Kidney (tissue), 14 donors: Measurements from ENCODE around the gene PPP2R2C. TPM values are rescaled to one million over a fixed set of nuclear protein-coding genes. Genes with fewer than 3 reads are reported as not detected.
A peak's percentile ranks its signal among the peaks of the same experiment; 100 is the strongest.

Experiments used
- DNase-seq, 5 donors: peaks; one replicate each; pipeline ENCODE4 v3.0.0-alpha.2; 2013 to 2020
- FAIRE-seq: peaks from 2 replicates; lab custom pipeline; 2012; peaks lifted over from hg19 to GRCh38; lab: Jason Lieb, UNC
- H3K27ac ChIP-seq, 2 donors: one replicate each; pipeline ENCODE4 v1.7.0; 2013; ENCODE audit warnings: low read depth in 2 of 2, low read length in 2 of 2, inconsistent platforms in 1 of 2
- H3K27me3 ChIP-seq: one replicate; pipeline ENCODE4 v1.7.1; 2013; ENCODE audit warnings: low read length, inconsistent platforms; ENCODE audit not compliant: control insufficient read depth, insufficient read depth
- H3K36me3 ChIP-seq, 3 donors: one replicate each; pipeline versions ENCODE4 v1.7.0 to v1.7.1; 2013; ENCODE audit warnings: low read length in 3 of 3, control low read depth in 1 of 3, inconsistent platforms in 1 of 3; ENCODE audit not compliant: insufficient read depth in 3 of 3, control insufficient read depth in 2 of 3
- H3K4me1 ChIP-seq, 3 donors: one replicate each; pipeline versions ENCODE4 v1.7.0 to v1.7.1; 2013; ENCODE audit warnings: low read length in 3 of 3, inconsistent platforms in 1 of 3, low read depth in 1 of 3; ENCODE audit not compliant: control insufficient read depth in 2 of 3, insufficient read depth in 2 of 3
- H3K4me3 ChIP-seq, 3 donors: one replicate each; pipeline versions ENCODE4 v1.7.0 to v1.8.1; 2013; ENCODE audit warnings: low read length in 3 of 3, control low read depth in 1 of 3, inconsistent platforms in 1 of 3
- H3K9ac ChIP-seq, 3 donors: one replicate each; pipeline versions ENCODE4 v1.7.0 to v1.7.1; 2013; ENCODE audit warnings: low read length in 3 of 3, control low read depth in 1 of 3, inconsistent platforms in 1 of 3
- H3K9me3 ChIP-seq, 3 donors: one replicate each; pipeline versions ENCODE4 v1.7.0 to v1.7.1; 2013; ENCODE audit warnings: low read length in 3 of 3, control low read depth in 1 of 3, inconsistent platforms in 1 of 3; ENCODE audit not compliant: control insufficient read depth in 2 of 3, insufficient read depth in 1 of 3
- CTCF ChIP-seq: IDR thresholded peaks from 3 replicates; pipeline ENCODE4 v1.5.1; 2012; ENCODE audit warnings: mild to moderate bottlenecking, moderate library complexity, borderline replicate concordance; ENCODE audit not compliant: insufficient read depth; ENCODE audit errors: extremely low read depth
- intact Hi-C: fragments of 100-400 bp; cut with DNase I; formaldehyde crosslinking; loops from one replicate; pipeline ENCODE4 v1.11.1; 2022
- polyA plus RNA-seq: library from polyadenylated mRNA; stranded (reverse); fragments of 350-450 nt; fragmentation: Illumina TruSeq; extraction: RNeasy Lipid Tissue Mini Kit (QIAGEN cat#74804); gene quantifications from one replicate; pipeline ENCODE4 v1.2.3, GENCODE V29; 2014; ENCODE audit warnings: low read depth, low replicate concordance; ENCODE audit not compliant: insufficient read depth
- total RNA-seq: library from RNA; stranded (reverse); fragmentation: NEBNext Ultra II Directional; extraction: Animal tissue kit (Norgen Biotek cat#: 25700); gene quantifications from one replicate; pipeline ENCODE4 v1.2.1, GENCODE V29; 2021
- donor health status: control.
- donor health status: control.
- donor health status: control.
- donor health status: control.
- donor health status: control.
- donor health status: DM: yes; HTN: yes; CAD: no.
- donor health status: Normal renal cell carcinoma (clear cell type).

The PPP2R2C gene
- total and polyA plus RNA-seq, 2 donors from 2014 or later: 0.39 to 0.82 TPM

DNA sequence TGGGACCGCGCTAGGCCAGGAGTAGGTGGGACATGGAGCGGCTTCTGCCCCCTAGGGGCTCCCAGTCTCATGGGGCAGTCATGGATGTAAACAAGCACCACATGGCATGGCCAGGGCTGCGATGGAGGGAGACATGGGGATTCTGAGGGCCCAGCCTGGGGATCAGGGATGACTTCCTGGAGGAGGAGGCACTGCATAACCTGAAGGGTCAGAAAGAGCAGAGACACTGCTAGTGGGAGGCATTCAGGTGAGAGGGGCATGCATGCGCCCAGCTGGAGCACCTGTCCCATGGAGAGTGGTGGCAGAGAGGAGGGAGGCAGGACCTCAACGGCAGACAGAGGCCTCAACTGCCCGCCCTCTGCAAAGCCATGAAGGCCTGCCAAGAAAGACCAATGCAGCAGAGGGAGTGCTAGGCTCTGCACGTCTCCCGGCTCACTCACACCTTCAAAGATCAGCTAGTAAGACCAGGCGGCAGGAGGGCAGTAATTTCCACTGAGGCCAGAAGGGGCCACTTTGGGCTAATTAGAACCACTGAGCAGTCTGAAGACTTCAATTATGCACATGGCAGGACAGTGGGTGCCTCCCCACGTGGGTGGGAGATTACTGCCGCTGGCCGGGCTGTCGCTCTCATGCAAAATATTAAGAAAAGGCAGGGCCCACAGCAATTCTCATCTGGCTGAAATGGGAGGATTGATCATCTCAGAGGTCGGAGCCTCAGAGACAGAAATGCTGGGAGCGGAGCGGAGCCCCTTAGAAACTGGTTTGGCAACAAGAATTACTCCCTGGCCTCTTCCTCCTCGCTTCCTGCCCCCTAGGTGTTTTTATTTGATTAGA, 69.6 kb downstream of the PPP2R2C start:
- Histone ChIP-seq H3K4me3 (no peak overlapping the region), H3K27ac (no peak overlapping the region), H3K4me1 (no peaks in the 10 kb centered on the region), H3K9ac (no peak overlapping the region), H3K9me3 (no peaks in the 10 kb centered on the region), H3K36me3 (no peaks in the 10 kb centered on the region), H3K27me3 (peaks cover 12% of the 10 kb centered on the region)
- no peak for FAIRE-seq
- intact Hi-C loops: no loop called here
- DNase-seq: peak in 1 of 5 donors; percentile 35
- no peak for TF ChIP-seq CTCF

DNA sequence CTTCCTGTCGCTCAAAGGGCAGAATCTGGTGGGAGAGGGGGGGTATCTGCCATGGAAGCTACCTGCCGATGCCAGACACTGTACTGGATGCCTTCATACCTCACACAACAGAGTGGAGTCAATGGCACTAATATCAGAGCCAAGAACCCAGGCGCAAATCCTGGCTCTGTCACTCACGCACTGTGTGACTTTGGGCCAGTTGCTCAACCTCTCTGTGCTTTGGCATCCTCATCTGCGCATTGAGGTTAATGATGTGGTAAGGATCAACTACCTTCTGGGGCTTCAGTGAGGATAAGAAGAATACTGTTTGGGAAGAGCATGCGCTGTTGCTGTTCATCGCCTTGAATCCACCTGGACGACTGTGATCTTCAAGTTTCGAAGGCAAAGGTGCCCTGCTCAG, 70.6 kb downstream of the PPP2R2C start:
- FAIRE-seq (no peak), DNase-seq (peak in 1 of 5 donors; percentile 1)
- Histone ChIP-seq H3K4me1 (no peaks in the 10 kb centered on the region), H3K27me3 (peaks cover 10% of the 10 kb centered on the region), H3K9ac (no peak overlapping the region), H3K4me3 (no peak overlapping the region), H3K27ac (no peak overlapping the region), H3K9me3 (no peaks in the 10 kb centered on the region), H3K36me3 (no peaks in the 10 kb centered on the region)
- no peak for TF ChIP-seq CTCF
- intact Hi-C loops: no loop called here

GRCh38 chr4:6396696-6397236, 75.6 kb downstream of the PPP2R2C start:
- DNase-seq: peak in 1 of 5 donors; percentile 14
- H3K27me3 ChIP-seq: peaks cover 4% of the 10 kb centered on the region
- no peak for TF ChIP-seq CTCF
- no peaks in the 10 kb centered on the region for H3K4me1 ChIP-seq
- no peaks in the 10 kb centered on the region for H3K36me3 ChIP-seq
- no peak overlapping the region for H3K4me3 ChIP-seq
- no peaks in the 10 kb centered on the region for H3K9me3 ChIP-seq
- no peak overlapping the region for H3K9ac ChIP-seq
- intact Hi-C loops: no loop called here
- no peak for FAIRE-seq
- H3K27ac ChIP-seq: no peak overlapping the region
